ENCODE results near the gene TMEM233.

GRCh38 chr12:119594399-119594730 is 791 bp downstream of the TMEM233 start:
- TF ChIP-seq POLR2A (IDR thresholded peaks at IDR 0.05) (no peak), CTCF (IDR thresholded peaks at IDR 0.05) (no peak), EP300 (IDR thresholded peaks at IDR 0.05) (no peak)
